Mammary epithelial cell (primary cell): Measurements from ENCODE around the gene HEXB.

Experiments
- EZH2 ChIP-seq: IDR thresholded peaks from 2 replicates; pipeline ENCODE4 v1.6.1; 2012; ENCODE audit warnings: low read length, inconsistent platforms, borderline replicate concordance
- TF ChIP-seq, protein P1 (sequence below), 2 donors: IDR thresholded peaks in 1 of 2; conservative IDR thresholded peaks in 1 of 2; 2 replicates each; pipeline ENCODE4 v1.5.1; 2011 to 2012; ENCODE audit warnings: inconsistent platforms in 2 of 2, low read length in 2 of 2, mild to moderate bottlenecking in 2 of 2, control low read depth in 1 of 2, low read depth in 1 of 2; ENCODE audit not compliant: insufficient read depth in 1 of 2; ENCODE audit errors: extremely low read depth in 1 of 2

DNA sequence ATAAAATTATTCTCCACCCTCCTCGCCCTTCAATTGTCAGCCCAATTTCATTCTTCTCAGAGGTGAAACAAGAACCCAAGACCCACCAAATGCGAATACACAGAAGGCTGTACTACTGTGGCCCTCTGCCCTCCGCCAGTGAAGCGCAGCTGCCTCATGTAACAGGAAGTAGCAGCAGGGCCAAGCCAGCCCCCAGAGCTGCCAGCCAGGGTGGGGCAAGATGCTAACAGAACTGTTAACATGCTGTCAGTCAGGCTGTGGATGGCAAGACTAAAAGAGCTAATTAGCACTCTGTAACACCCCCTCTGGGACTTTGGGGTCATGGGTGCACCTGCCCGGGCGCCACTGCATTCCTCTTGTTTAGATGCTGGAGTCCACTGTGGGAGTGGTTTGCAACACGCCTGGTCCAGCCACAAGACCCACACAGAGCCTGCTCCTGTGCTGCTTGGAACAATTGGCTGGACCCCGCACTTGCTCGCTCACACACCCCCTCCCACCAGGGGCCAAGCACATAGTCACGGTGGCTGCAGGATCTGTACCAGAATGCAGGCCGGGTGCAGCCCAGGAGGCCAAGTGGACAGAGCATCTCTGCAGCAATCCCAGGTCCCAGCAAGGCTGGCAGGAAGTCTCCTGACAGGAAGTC lies 14.5 kb upstream of the HEXB start:
- TF ChIP-seq, protein P1, sequence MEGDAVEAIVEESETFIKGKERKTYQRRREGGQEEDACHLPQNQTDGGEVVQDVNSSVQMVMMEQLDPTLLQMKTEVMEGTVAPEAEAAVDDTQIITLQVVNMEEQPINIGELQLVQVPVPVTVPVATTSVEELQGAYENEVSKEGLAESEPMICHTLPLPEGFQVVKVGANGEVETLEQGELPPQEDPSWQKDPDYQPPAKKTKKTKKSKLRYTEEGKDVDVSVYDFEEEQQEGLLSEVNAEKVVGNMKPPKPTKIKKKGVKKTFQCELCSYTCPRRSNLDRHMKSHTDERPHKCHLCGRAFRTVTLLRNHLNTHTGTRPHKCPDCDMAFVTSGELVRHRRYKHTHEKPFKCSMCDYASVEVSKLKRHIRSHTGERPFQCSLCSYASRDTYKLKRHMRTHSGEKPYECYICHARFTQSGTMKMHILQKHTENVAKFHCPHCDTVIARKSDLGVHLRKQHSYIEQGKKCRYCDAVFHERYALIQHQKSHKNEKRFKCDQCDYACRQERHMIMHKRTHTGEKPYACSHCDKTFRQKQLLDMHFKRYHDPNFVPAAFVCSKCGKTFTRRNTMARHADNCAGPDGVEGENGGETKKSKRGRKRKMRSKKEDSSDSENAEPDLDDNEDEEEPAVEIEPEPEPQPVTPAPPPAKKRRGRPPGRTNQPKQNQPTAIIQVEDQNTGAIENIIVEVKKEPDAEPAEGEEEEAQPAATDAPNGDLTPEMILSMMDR (conservative IDR thresholded peaks at IDR 0.05 in 1 of 2, IDR thresholded peaks at IDR 0.05 in 1 of 2; ENCODE audit: extremely low read depth in 1 of 2, insufficient read depth in 1 of 2, low read depth in 1 of 2, low read length in 2 of 2): no peak
- no peak for TF ChIP-seq EZH2
